HepG2 (cell line): ENCODE data around the gene MRPL20. TPM values are rescaled to one million over a fixed set of nuclear protein-coding genes. Genes with fewer than 3 reads are reported as not detected.

Experiments used
- AGO1 ChIP-seq: fragments of 200-400 bp; formaldehyde crosslinking; IDR thresholded peaks from 2 replicates; pipeline ENCODE4 v1.6.1; 2017; ENCODE audit warnings: mild to moderate bottlenecking, low read depth, low read length, moderate library complexity; ENCODE audit not compliant: poor library complexity, severe bottlenecking
- EEA1 ChIP-seq: sonication (generic); formaldehyde crosslinking; IDR thresholded peaks from 2 replicates; pipeline ENCODE4 v1.5.1; 2020; ENCODE audit warnings: mild to moderate bottlenecking, missing genetic modification reagents, borderline replicate concordance
- SIN3B ChIP-seq: fragments of 150-350 bp; IDR thresholded peaks from 2 replicates; pipeline ENCODE4 v1.6.1; 2014; ENCODE audit warnings: low read length
- STAG1 ChIP-seq: sonication (generic); formaldehyde crosslinking; IDR thresholded peaks from 2 replicates; pipeline ENCODE4 v1.4.0; 2020; ENCODE audit warnings: missing genetic modification reagents
- TAF15 ChIP-seq: fragments of 200-400 bp; formaldehyde crosslinking; IDR thresholded peaks from one replicate; pipeline ENCODE4 v1.6.1; 2018; ENCODE audit warnings: mild to moderate bottlenecking, low read depth, low read length; ENCODE audit not compliant: poor library complexity, severe bottlenecking
- ZC3H13 ChIP-seq: sonication (generic); formaldehyde crosslinking; IDR thresholded peaks from 2 replicates; pipeline ENCODE4 v1.8.1; 2023; ENCODE audit warnings: mild to moderate bottlenecking, missing genetic modification reagents, moderate library complexity
- ZNF562 ChIP-seq: sonication (generic); formaldehyde crosslinking; IDR thresholded peaks from 2 replicates; pipeline ENCODE4 v1.8.0; 2022; ENCODE audit warnings: missing genetic modification reagents, borderline replicate concordance
- polyA plus RNA-seq, 8 experiments: library from polyadenylated mRNA; depleted of rRNA in 3 of 8; stranded (reverse) in 7 of 8; unstranded in 1 of 8; fragments of >200 nt; fragmentation: Illumina TruSeq in 4 of 8; extraction: Trizol in 4 of 8; gene quantifications; 2 replicates each; pipeline versions ENCODE4 v1.2.1 to v1.2.3, GENCODE V29; 2011 to 2016; ENCODE audit warnings: low read depth in 4 of 8, missing spikeins in 1 of 8, mixed read lengths in 1 of 8; ENCODE audit not compliant: insufficient read depth in 1 of 8
- total RNA-seq, 5 experiments: library from RNA; depleted of rRNA; stranded (reverse); fragments of >200 nt; fragmentation: Illumina TruSeq; extraction: Trizol; gene quantifications; 2 replicates each; pipeline ENCODE4 v1.2.3, GENCODE V29; 2016; ENCODE audit warnings: low read depth in 1 of 5
- TF ChIP-seq, protein P1 (sequence below): sonication (generic); formaldehyde crosslinking; IDR thresholded peaks from 2 replicates; pipeline ENCODE4 v1.5.1; 2020; ENCODE audit warnings: missing genetic modification reagents, mild to moderate bottlenecking, borderline replicate concordance
- TF ChIP-seq, protein P2 (sequence below): sonication (generic); formaldehyde crosslinking; IDR thresholded peaks from 2 replicates; pipeline ENCODE4 v1.4.0; 2020; ENCODE audit warnings: low read depth, missing genetic modification reagents
- TF ChIP-seq, protein P3 (sequence below): sonication (generic); formaldehyde crosslinking; IDR thresholded peaks from 2 replicates; pipeline ENCODE4 v1.4.0; 2020; ENCODE audit warnings: low read depth, mild to moderate bottlenecking, missing genetic modification reagents
- TF ChIP-seq, protein P4 (sequence below): sonication (generic); formaldehyde crosslinking; conservative IDR thresholded peaks from 2 replicates; pipeline ENCODE4 v1.4.0; 2020; ENCODE audit warnings: missing genetic modification reagents
- TF ChIP-seq, protein P5 (sequence below): sonication (generic); formaldehyde crosslinking; IDR thresholded peaks from 2 replicates; pipeline ENCODE4 v1.5.1; 2020; ENCODE audit warnings: mild to moderate bottlenecking, missing genetic modification reagents, moderate library complexity
- TF ChIP-seq, protein P6 (sequence below): sonication (generic); formaldehyde crosslinking; IDR thresholded peaks from 2 replicates; pipeline ENCODE4 v1.4.0; 2020; ENCODE audit warnings: mild to moderate bottlenecking, missing genetic modification reagents

Gene MRPL20
- total and polyA plus RNA-seq, 2 of the 13 experiments (the other 11 are each of a cell fraction or from before 2014, with no cell fraction given), result 59.2 to 127 TPM

DNA sequence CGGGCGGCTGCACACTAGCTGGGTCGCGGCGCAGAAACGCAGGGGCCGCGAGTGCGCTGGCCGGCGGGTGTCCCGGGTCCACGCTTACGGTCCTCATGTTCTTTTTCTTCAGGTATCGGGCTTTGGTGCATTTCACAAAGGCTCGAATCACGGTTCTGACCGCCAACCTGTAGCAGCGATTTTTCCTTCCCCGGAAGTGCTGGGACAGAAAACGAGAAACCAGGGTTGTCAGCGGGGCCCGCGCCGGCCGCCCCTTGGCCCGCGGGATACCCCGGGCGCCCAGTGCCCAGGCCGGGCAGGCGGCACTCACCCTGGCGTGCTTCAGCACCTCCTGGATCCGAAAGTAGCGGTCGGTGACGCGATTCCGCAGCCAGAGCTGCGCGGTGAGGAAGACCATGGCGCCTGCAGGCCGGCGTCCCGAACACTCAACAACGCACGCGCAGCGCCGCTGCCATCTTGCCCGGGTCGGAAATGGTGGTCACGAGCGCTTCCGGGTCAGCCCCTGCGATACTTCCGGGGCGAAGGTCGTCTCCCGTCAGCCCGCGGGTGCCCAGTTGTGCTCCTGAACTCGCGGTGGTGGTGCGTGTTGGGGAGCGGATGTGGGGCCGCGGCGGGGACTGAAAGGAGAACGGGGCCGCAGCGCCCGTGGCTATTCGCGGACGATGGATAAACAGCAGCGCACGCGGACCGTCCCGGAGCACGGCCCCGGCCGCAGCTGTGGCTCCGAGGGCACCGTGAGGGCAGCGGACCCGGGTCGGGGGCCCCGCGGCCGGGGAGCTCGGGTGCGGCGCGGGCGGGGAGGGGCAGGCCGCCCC lies at the start of gene MRPL20 (continued):
- TF ChIP-seq, protein P1, sequence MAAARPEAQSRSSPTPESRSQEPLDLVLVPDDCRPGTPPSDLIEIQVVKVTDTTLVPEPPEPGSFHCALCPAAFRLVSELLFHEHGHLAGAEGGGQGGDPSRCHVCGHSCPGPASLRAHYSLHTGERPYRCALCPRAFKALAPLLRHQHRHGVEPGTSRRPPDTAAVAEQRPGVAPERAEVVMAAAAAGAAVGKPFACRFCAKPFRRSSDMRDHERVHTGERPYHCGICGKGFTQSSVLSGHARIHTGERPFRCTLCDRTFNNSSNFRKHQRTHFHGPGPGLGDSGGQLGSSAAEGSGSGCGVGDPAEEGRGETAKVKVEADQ (CRISPR knock-in tag), result peak; percentile 83
- TF ChIP-seq, protein P2, sequence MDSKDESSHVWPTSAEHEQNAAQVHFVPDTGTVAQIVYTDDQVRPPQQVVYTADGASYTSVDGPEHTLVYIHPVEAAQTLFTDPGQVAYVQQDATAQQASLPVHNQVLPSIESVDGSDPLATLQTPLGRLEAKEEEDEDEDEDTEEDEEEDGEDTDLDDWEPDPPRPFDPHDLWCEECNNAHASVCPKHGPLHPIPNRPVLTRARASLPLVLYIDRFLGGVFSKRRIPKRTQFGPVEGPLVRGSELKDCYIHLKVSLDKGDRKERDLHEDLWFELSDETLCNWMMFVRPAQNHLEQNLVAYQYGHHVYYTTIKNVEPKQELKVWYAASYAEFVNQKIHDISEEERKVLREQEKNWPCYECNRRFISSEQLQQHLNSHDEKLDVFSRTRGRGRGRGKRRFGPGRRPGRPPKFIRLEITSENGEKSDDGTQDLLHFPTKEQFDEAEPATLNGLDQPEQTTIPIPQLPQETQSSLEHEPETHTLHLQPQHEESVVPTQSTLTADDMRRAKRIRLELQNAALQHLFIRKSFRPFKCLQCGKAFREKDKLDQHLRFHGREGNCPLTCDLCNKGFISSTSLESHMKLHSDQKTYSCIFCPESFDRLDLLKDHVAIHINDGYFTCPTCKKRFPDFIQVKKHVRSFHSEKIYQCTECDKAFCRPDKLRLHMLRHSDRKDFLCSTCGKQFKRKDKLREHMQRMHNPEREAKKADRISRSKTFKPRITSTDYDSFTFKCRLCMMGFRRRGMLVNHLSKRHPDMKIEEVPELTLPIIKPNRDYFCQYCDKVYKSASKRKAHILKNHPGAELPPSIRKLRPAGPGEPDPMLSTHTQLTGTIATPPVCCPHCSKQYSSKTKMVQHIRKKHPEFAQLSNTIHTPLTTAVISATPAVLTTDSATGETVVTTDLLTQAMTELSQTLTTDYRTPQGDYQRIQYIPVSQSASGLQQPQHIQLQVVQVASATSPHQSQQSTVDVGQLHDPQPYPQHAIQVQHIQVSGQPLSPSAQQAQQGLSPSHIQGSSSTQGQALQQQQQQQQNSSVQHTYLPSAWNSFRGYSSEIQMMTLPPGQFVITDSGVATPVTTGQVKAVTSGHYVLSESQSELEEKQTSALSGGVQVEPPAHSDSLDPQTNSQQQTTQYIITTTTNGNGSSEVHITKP (CRISPR knock-in tag), result no peak
- TF ChIP-seq TAF15 (no peak), AGO1 (no peak), STAG1 (CRISPR knock-in tag) (peak; percentile 38), EEA1 (peak; percentile 81), ZC3H13 (CRISPR knock-in tag) (peak; percentile 97), SIN3B (peak; percentile 79), ZNF562 (CRISPR knock-in tag) (no peak)
- TF ChIP-seq, protein P3, sequence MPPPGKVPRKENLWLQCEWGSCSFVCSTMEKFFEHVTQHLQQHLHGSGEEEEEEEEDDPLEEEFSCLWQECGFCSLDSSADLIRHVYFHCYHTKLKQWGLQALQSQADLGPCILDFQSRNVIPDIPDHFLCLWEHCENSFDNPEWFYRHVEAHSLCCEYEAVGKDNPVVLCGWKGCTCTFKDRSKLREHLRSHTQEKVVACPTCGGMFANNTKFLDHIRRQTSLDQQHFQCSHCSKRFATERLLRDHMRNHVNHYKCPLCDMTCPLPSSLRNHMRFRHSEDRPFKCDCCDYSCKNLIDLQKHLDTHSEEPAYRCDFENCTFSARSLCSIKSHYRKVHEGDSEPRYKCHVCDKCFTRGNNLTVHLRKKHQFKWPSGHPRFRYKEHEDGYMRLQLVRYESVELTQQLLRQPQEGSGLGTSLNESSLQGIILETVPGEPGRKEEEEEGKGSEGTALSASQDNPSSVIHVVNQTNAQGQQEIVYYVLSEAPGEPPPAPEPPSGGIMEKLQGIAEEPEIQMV (CRISPR knock-in tag), result peak; percentile 70
- TF ChIP-seq, protein P4, sequence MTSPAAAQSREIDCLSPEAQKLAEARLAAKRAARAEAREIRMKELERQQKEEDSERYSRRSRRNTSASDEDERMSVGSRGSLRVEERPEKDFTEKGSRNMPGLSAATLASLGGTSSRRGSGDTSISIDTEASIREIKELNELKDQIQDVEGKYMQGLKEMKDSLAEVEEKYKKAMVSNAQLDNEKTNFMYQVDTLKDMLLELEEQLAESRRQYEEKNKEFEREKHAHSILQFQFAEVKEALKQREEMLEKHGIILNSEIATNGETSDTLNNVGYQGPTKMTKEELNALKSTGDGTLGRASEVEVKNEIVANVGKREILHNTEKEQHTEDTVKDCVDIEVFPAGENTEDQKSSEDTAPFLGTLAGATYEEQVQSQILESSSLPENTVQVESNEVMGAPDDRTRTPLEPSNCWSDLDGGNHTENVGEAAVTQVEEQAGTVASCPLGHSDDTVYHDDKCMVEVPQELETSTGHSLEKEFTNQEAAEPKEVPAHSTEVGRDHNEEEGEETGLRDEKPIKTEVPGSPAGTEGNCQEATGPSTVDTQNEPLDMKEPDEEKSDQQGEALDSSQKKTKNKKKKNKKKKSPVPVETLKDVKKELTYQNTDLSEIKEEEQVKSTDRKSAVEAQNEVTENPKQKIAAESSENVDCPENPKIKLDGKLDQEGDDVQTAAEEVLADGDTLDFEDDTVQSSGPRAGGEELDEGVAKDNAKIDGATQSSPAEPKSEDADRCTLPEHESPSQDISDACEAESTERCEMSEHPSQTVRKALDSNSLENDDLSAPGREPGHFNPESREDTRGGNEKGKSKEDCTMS (CRISPR knock-in tag), result no peak
- TF ChIP-seq, protein P5, sequence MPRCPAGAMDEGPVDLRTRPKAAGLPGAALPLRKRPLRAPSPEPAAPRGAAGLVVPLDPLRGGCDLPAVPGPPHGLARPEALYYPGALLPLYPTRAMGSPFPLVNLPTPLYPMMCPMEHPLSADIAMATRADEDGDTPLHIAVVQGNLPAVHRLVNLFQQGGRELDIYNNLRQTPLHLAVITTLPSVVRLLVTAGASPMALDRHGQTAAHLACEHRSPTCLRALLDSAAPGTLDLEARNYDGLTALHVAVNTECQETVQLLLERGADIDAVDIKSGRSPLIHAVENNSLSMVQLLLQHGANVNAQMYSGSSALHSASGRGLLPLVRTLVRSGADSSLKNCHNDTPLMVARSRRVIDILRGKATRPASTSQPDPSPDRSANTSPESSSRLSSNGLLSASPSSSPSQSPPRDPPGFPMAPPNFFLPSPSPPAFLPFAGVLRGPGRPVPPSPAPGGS (CRISPR knock-in tag), result peak; percentile 75; the same call in 1 of the 2 replicates
- TF ChIP-seq, protein P6, sequence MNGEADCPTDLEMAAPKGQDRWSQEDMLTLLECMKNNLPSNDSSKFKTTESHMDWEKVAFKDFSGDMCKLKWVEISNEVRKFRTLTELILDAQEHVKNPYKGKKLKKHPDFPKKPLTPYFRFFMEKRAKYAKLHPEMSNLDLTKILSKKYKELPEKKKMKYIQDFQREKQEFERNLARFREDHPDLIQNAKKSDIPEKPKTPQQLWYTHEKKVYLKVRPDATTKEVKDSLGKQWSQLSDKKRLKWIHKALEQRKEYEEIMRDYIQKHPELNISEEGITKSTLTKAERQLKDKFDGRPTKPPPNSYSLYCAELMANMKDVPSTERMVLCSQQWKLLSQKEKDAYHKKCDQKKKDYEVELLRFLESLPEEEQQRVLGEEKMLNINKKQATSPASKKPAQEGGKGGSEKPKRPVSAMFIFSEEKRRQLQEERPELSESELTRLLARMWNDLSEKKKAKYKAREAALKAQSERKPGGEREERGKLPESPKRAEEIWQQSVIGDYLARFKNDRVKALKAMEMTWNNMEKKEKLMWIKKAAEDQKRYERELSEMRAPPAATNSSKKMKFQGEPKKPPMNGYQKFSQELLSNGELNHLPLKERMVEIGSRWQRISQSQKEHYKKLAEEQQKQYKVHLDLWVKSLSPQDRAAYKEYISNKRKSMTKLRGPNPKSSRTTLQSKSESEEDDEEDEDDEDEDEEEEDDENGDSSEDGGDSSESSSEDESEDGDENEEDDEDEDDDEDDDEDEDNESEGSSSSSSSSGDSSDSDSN (CRISPR knock-in tag), result peak; percentile 91
